Dedifferentiated amniotic fluid mesenchymal stem cell (primary cell): ENCODE measurements around the gene SEMA3A.
A peak's percentile ranks its signal among the peaks of the same experiment; 100 is the strongest.

ENCODE experiments used
- DNase-seq: peaks from one replicate; pipeline ENCODE4 v3.0.0-alpha.2; 2016; ENCODE audit errors: extremely low spot score

Gene SEMA3A

GRCh38 chr7:84013616-84014240, 180.9 kb downstream of the SEMA3A start:
- no peak for DNase-seq

DNA sequence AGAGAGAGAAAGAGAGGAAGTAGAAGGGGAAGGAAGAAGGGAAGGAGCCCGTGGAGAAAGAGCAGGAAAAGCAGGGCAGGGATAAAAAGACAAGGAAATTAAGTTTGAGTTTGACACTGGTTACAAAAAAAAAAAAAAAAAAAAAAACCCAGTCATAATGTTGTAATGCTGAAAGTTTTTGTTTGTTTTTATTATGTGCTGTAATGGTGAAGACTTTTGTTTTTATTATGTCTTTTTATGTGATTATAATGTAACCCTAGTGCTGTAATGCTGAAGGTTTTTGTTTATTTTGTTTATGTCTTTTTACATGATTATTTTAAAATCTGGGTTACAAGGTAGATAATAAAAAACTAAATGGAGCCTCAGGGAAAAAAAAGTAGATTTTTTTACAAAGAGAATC, 184.8 kb downstream of the SEMA3A start:
- DNase-seq = peak; percentile 16

GRCh38 chr7:84009051-84009450, 185.5 kb downstream of the SEMA3A start:
- DNase-seq = peak; percentile 38

GRCh38 chr7:84003191-84003590, 191.4 kb downstream of the SEMA3A start:
- DNase-seq = no peak

DNA sequence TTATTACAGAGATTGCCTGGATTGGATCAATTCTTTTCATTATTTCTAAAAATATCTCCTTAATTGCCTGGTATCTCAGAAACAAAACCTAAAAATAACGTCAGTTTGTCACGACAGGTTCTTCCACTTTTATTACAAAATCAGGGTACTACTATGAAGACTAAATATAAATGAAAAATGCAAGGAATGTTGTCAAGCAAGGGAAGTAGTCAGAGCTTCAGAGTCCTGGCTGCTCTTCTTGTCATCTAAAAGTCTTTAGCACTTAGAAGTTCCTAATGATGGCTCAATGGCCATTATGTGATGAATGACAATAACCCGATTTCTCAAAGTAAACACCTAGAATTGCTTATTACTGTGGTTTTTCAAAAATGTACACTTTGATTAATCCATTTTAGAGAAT, 192.2 kb downstream of the SEMA3A start:
- DNase-seq = no peak

- DNase-seq = no peak
These were observed 197.7 kb downstream of the SEMA3A start for GRCh38 chr7:83996879-83997278.

GRCh38 chr7:83987764-83988163, 206.8 kb downstream of the SEMA3A start:
- DNase-seq = no peak

GRCh38 chr7:83985821-83986220, 208.8 kb downstream of the SEMA3A start:
- no peak for DNase-seq

DNA sequence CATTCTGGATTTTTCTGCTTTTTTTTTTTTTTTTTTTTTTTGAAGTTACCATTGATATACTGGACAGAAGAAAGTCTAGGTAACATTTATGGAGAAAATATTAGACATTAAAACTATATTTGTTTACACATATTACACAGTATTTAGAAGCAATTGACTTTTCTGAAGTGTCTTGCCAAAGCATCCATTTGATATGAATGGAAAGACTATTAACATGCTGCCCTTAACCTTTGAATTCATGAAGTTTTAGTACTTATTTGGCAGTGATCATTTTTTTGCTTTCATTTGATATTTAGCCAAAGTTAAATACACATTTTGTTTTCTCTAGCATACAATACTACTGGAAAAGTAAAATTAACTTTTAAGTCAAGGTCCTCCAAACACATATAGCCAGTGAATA, 210.0 kb downstream of the SEMA3A start:
- no peak for DNase-seq

- DNase-seq = no peak
These were observed 210.5 kb downstream of the SEMA3A start for GRCh38 chr7:83984076-83984475.

DNA sequence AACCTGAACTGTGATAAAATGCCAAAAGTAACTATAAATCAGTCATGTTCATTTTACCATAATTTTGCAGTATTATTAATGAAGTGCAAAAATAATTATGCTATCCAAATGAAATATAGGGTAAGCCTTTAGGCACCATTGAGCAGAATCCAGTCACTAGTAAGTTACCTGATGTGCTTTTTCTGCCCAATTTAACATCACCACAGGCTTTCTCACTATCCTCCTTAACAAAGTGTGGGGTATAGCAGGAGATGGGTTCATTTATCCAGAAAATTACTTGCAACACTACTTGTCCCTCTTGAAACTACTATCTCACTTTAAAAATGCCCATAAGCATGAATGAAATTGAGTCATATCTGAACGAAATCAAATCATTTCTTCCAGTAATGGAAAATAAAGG, 211.0 kb downstream of the SEMA3A start:
- DNase-seq = no peak

DNA sequence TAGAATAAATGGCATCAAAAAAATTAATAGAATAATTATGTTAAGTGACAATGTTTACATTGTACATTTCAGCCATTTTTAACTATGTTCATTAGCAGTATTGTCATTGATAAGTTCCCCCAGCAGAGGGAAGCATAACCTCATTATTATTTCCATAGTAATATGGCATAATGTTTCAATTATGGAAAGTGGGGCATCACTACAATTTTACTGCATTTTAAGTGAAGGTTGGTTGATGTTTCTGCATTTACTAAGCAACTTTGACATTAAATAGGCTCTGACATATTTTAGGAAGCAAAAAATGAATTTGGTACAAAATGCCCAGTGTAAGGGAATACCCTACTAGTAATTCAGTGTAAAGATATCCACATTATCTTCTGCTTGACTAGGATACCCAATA, 218.3 kb downstream of the SEMA3A start:
- DNase-seq = peak; percentile 37

DNA sequence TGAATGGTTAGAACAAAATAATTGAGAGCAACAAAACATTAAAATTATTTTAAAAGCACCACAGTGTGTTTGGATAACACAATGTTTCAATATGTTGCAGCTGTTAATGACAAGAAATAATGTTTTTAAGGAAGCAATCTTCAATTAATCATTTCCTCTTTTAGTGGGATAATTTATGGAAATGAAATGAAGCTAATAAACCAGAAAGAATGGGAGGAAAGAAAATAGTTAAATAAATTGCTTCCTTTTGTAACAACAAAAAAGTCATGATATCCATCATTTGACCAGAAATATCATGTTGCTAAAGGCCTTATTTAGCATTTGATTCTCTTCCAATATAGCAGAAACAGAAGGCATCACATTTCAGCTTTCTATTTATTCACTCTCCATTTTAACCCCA, 224.5 kb downstream of the SEMA3A start:
- DNase-seq = no peak

DNA sequence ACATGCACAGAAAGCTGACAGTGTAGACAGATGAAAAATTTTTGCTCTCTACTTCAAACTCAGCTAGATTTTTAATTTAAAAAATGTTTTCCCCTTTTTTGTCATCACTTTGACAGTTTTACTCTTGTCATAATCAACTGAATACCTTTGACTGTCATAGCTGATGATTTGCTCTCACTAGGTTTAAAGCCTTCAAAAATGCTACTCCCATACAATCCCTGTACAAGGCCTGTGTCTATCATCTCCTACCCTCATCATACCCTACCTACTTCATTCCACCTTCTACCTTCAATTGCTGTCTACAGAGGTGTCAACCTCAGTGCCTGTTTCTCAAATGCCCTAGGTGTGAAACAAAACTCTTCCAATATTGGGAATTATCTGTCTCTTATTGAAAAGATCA, 230.3 kb downstream of the SEMA3A start:
- DNase-seq = no peak

DNA sequence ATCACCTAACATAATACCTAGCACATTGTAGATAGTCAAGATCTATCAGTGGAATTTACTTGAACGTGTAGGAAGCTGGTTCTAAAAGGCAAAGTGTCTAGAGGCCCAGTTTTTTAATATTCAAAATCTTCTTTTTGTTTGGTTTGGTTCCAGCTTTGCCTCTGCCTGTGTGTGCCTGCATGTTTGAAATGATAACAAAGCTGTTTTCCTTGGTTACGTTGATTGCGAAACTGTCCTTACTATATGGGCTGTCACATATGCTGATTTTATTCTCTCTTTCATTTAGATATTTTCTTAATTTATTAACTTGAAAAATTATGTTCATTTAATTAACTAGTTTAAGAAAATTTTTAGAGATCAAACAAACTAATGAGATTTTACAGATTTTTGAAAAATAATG, 237.3 kb downstream of the SEMA3A start:
- no peak for DNase-seq

GRCh38 chr7:83956104-83956503, 238.5 kb downstream of the SEMA3A start:
- no peak for DNase-seq

- no peak for DNase-seq
These were observed 242.4 kb downstream of the SEMA3A start for GRCh38 chr7:83952236-83952635.

DNA sequence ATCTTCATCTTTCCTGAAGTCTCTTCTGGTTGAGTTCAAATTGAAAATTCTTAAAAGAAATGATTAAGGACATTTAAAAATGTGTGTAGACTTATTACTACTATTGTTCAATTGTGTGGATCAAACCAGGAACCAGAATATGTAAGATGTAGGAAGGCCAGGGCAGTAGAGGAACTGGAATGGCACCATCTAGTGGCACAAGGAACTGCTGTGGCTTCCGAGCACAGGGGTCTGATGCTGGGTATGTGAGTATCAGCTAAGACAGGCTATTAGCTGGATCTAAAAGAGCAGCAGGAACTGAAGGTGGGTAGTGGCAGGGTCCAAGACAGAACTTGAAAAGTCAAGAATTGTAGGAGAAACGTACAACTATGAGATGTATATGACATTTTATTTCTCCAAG, 247.3 kb downstream of the SEMA3A start:
- DNase-seq = no peak

DNA sequence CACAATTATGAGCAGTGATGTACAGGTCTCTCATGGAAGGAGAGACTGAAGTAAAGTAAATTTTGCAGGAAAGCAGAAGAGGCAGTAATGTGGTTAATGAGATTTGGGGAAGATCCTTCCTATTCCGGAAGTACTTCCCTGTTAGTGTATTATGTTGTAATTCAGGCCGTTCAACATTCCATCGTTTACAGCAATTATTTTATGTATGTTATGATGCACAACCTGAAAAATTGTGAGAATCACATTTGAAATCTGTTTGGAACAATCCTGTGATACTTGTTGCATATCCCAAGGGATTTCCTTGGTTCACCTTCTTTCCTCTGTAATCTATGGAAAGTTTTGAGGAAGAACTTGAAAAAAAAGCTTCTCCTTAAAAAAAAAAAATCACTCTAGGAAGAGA, 247.8 kb downstream of the SEMA3A start:
- no peak for DNase-seq

DNA sequence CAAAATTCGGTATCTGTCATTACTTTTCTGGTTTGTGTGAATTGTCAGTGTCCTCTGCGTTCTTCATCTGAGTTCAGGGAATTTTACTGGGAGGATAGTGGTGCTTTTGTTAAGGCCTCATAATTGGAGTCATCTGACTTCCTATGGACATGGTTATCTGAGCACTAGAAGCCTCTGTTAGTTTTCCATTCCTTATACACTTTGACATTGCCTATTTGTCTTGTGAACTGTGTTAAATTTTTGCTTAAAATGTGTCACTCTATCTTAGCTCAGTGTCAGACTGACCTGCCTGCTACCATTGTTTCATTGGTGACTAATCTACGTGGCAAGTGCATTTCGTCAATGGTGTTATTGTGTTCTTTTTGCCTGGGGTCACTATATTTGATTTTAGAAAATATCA, 253.3 kb downstream of the SEMA3A start:
- DNase-seq = no peak

DNA sequence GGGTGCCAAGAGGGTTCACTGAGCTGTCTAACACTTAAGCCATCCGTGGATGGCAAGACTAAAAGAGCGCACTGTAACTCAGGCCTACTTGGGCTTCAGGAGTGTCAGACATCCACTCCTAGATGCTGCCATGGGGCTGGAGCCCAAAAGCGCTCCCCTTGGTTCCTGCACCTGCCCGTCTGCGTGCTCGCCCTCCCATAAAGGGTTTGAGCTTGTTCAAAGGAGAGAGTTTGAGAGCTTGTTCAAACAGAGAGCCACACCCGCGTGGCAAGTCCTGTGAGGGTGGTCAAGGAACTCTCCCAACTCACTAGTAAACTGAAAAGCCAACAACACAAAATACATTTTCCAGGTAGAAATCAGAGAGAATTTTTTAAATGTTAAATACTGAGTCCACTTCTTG, 256.7 kb downstream of the SEMA3A start:
- DNase-seq = no peak

GRCh38 chr7:83936056-83936708, 258.4 kb downstream of the SEMA3A start:
- DNase-seq = peak; percentile 83

DNA sequence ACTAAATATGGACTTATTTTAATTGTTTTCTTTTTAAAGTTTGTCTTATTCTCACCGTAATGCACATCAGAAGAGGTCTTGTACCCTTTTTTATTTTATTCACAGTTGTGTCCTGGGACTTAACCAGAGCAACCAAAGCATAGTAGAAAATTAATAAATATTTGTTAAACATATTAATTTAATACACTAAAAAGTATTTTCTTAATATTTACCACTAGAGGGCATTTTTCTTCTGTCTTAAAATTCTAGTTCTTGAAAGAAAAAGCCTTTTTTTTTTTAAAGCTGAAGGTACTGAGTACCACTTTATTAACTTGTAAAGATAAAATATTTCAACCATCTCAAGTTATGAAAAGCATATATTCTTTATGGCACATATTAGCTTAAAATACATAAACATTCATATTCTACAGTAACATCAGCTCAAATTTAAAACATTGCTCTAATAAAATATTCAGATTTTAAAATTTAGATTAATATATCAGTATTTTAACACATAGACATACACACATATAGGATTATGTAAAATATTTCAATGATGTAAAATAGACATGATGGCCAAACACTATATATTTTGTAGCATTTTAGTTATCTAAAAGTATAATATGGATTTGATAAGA, 260.4 kb downstream of the SEMA3A start:
- DNase-seq = no peak

- no peak for DNase-seq
These were observed 262.6 kb downstream of the SEMA3A start for GRCh38 chr7:83931968-83932367.
